LNCaP clone FGC (cell line): ENCODE measurements around the gene JSRP1.

Experiments used
- DNase-seq: peaks from one replicate; pipeline ENCODE4 v3.0.0-alpha.2; 2011; ENCODE audit warnings: low read depth
- H3K4me3 ChIP-seq: 2 replicates; pipeline ENCODE4 v1.5.1; 2011; ENCODE audit warnings: mild to moderate bottlenecking, low read depth, low read length, control low read depth
- TF ChIP-seq, protein P1 (sequence below): IDR thresholded peaks from 2 replicates; pipeline ENCODE4 v1.5.1; 2012; ENCODE audit warnings: mild to moderate bottlenecking; ENCODE audit not compliant: control insufficient read depth, insufficient read depth; ENCODE audit errors: extremely low read depth

The JSRP1 gene

DNA sequence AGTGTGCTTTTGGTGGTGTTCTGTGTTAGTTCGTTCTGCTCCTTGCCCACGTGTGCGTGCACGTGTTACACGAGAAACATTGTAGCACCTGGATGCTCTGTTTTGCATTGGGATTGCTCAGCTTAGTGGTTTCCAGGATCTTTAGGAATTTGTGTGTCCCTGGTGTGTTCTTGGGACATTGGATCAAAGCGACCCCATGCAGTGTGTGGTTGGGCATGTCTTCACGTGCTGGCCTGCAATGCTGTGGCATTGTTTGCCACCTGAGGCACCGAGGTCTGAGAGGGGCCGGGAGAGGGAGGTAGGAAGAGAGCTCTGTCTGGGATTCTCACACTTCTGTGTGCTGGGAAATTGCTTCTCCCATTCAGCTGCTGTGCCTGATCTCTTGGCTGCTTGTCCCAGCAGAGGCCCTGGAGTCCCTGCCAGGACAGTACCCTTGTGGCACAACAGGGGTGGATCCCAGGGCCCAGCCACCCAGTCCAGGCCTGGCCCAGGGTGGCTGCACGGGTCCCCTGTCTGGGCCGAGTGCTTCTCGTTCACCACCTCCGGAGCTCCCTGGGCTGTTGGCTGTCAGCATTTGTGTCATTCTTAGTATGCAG lies 31.4 kb downstream of the JSRP1 start:
- TF ChIP-seq, protein P1, sequence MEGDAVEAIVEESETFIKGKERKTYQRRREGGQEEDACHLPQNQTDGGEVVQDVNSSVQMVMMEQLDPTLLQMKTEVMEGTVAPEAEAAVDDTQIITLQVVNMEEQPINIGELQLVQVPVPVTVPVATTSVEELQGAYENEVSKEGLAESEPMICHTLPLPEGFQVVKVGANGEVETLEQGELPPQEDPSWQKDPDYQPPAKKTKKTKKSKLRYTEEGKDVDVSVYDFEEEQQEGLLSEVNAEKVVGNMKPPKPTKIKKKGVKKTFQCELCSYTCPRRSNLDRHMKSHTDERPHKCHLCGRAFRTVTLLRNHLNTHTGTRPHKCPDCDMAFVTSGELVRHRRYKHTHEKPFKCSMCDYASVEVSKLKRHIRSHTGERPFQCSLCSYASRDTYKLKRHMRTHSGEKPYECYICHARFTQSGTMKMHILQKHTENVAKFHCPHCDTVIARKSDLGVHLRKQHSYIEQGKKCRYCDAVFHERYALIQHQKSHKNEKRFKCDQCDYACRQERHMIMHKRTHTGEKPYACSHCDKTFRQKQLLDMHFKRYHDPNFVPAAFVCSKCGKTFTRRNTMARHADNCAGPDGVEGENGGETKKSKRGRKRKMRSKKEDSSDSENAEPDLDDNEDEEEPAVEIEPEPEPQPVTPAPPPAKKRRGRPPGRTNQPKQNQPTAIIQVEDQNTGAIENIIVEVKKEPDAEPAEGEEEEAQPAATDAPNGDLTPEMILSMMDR, result no peak
- no peak overlapping the region for H3K4me3 ChIP-seq
- DNase-seq, result no peak

DNA sequence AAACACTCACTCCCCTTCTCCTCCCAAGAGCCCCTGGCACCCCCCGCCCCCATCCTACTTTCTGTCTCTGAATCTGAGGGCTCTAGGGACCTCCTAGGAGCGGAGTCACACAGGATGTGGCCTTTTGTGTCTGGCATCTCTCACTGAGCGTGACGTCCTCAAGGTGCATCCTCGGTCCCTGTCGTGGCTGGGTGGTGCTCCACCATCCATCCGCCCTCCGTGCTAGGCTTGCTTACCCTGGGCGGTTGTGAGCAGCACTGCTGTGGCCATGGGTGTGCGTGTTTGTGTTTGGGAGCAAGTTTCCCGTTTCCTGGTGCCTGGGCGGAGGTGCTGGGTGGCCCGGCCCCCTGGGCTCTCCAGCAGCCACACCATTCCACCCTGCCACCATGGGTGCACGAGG lies 32.3 kb downstream of the JSRP1 start:
- DNase-seq, result no peak
- TF ChIP-seq, protein P1, result no peak
- H3K4me3 ChIP-seq, result no peak overlapping the region

- no peak overlapping the region for H3K4me3 ChIP-seq
- TF ChIP-seq, protein P1, result no peak
- no peak for DNase-seq
These were observed 32.8 kb downstream of the JSRP1 start for GRCh38 chr19:2223391-2223790.

DNA sequence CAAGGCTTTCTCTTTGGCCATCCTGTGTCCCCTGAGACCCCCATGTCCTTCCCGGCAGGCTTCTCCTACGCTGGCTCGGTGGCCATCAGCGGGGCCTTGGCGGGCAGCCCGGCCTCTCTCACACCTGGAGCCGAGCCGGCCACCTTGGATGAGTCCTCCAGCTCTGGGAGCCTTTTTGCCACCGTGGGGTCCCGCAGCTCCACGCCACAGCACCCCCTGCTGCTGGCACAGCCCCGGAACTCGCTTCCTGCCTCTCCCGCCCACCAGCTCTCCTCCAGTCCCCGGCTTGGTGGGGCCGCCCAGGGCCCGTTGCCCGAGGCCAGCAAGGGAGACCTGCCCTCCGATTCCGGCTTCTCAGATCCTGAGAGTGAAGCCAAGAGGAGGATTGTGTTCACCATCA lies 34.3 kb downstream of the JSRP1 start:
- no peak for DNase-seq
- TF ChIP-seq, protein P1, result no peak
- no peak overlapping the region for H3K4me3 ChIP-seq

GRCh38 chr19:2221250-2221831 lies 34.9 kb downstream of the JSRP1 start:
- no peak for DNase-seq
- TF ChIP-seq, protein P1, result no peak
- no peak overlapping the region for H3K4me3 ChIP-seq

DNA sequence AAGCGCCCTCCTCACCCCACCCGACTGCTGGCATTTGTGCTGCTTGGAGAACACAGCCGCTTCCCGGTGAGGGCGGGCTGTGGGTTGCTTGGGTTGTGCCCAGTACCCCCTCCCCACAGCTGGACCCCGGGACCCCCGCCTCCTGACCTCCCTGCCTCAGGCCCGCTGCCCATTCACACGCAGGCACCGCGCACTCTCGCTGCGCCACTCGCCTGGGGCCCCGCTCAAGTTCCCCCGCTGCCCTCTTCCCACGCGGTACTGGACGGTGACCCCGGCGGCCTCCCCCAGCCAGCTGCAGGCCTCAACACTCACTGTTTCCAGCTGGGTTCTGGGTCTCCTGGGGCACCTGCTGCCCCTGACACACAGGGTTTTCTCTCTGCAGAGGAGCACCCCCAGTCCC lies 36.5 kb downstream of the JSRP1 start:
- TF ChIP-seq, protein P1, result no peak
- DNase-seq, result no peak
- no peak overlapping the region for H3K4me3 ChIP-seq

DNA sequence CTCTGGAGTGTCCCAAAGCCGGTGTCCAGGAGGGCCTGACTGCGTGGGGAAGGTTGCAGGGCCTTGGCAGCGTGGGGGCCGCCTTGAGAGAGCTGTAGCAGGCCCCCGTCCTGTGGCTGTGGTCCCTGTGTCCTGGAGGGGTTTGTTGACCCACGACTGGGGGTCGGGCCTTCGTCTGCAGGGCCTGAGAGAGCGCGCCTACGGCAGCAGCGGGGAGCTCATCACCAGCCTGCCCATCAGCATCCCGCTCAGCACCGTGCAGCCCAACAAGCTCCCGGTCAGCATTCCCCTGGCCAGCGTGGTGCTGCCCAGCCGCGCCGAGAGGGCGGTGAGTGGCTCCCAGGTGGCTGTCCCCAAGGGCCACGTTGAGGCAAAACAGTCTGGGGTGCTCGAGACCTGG lies 38.6 kb downstream of the JSRP1 start:
- DNase-seq, result no peak
- no peak overlapping the region for H3K4me3 ChIP-seq
- TF ChIP-seq, protein P1, result no peak
